Measurements from ENCODE around the gene CHSY1. TPM values are rescaled to one million over a fixed set of nuclear protein-coding genes. Genes with fewer than 3 reads are reported as not detected.

Gene CHSY1
- total and polyA plus RNA-seq, 2 of the 13 experiments (the other 11 are each of a cell fraction or from before 2014, with no cell fraction given), result 13.3 to 13.7 TPM

DNA sequence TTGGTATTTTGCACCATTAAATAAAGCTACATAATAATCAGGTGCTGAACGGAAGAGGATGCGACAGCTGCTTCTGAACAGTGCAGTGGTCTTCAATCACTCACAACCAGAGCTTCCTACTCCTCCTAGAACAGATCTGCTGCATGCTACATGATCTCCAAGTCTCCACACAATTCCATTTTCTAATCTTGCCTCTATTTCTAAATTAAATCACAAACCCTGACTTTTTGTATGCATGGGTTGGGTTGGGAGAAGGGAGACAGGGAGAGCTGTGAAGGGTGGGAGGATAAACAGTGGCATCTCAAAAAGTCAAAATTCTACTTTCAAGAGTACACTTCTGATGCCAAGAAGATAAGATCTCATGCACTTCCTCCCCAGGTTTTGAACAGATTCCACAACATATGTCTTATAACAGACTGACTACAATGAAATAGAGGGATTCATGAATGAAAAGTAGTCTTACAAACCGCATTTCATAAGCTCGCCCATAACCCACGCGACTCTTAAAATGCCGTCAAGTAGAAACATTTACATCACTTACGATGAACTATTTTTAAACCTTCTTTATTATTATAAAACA lies 57.2 kb downstream of the CHSY1 start:
- no peak for FAIRE-seq
- no peak overlapping the region for H3K27ac ChIP-seq (ENCODE audit: extremely low read length, insufficient read depth, low read length)
- no peak overlapping the region for H2AFZ ChIP-seq (ENCODE audit: low read length)
- DNase-seq (ENCODE audit: low spot score), result no peak
- ATAC-seq, result no peak
- H3K9ac ChIP-seq (ENCODE audit: insufficient read depth, low read depth, low read length), result no peak overlapping the region
- BruUV-seq (replicated peaks), result no TSS peak
- peaks cover 63% of the 10 kb centered on the region for H3K79me2 ChIP-seq (ENCODE audit: insufficient read depth, low read length)
- CTCF ChIA-PET (ENCODE audit: low intra/inter-chr PET ratio, low total read pairs), result no interaction called here
- H3K9me3 ChIP-seq (ENCODE audit: low read length), result no peaks in the 10 kb centered on the region
- no peak overlapping the region for H3K4me2 ChIP-seq (ENCODE audit: low read depth, low read length)
- POLR2A ChIA-PET, result no interaction called here
- WGBS (ENCODE audit: low lambda C conversion rate), result 98% methylated on average over 8 of the region's 8 CpGs
- no peaks in the 10 kb centered on the region; the same call in 1 of the 2 replicates for H3K4me1 ChIP-seq (ENCODE audit: insufficient read depth, low read length)
- TF ChIP-seq ZNF292 (CRISPR knock-in tag; IDR thresholded peaks at IDR 0.05; ENCODE audit: borderline replicate concordance, low read depth) (no peak), ZNF891 (CRISPR knock-in tag; IDR thresholded peaks at IDR 0.05) (no peak), ZFP41 (CRISPR knock-in tag; IDR thresholded peaks at IDR 0.05; ENCODE audit: borderline replicate concordance) (no peak), SOX5 (CRISPR knock-in tag; IDR thresholded peaks at IDR 0.05; ENCODE audit: borderline replicate concordance) (no peak), ZBTB20 (CRISPR knock-in tag; IDR thresholded peaks at IDR 0.05; ENCODE audit: borderline replicate concordance, low read depth) (no peak), ARNT2 (CRISPR knock-in tag; IDR thresholded peaks at IDR 0.05; ENCODE audit: low read depth) (no peak), ZNF282 (IDR thresholded peaks at IDR 0.05; ENCODE audit: partially characterized antibody) (no peak), HNF4G (IDR thresholded peaks at IDR 0.05; ENCODE audit: borderline replicate concordance, low read depth, low read length) (no peak), HNF4G (CRISPR knock-in tag; IDR thresholded peaks at IDR 0.05; ENCODE audit: borderline replicate concordance, low read depth) (no peak)
- TF ChIP-seq, protein P1, sequence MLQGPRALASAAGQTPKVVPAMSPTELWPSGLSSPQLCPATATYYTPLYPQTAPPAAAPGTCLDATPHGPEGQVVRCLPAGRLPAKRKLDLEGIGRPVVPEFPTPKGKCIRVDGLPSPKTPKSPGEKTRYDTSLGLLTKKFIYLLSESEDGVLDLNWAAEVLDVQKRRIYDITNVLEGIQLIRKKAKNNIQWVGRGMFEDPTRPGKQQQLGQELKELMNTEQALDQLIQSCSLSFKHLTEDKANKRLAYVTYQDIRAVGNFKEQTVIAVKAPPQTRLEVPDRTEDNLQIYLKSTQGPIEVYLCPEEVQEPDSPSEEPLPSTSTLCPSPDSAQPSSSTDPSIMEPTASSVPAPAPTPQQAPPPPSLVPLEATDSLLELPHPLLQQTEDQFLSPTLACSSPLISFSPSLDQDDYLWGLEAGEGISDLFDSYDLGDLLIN (CRISPR knock-in tag; IDR thresholded peaks at IDR 0.05; ENCODE audit: borderline replicate concordance), result no peak
- TF ChIP-seq, protein P2, sequence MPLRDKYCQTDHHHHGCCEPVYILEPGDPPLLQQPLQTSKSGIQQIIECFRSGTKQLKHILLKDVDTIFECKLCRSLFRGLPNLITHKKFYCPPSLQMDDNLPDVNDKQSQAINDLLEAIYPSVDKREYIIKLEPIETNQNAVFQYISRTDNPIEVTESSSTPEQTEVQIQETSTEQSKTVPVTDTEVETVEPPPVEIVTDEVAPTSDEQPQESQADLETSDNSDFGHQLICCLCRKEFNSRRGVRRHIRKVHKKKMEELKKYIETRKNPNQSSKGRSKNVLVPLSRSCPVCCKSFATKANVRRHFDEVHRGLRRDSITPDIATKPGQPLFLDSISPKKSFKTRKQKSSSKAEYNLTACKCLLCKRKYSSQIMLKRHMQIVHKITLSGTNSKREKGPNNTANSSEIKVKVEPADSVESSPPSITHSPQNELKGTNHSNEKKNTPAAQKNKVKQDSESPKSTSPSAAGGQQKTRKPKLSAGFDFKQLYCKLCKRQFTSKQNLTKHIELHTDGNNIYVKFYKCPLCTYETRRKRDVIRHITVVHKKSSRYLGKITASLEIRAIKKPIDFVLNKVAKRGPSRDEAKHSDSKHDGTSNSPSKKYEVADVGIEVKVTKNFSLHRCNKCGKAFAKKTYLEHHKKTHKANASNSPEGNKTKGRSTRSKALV (CRISPR knock-in tag; IDR thresholded peaks at IDR 0.05), result no peak
- TF ChIP-seq, protein P3, sequence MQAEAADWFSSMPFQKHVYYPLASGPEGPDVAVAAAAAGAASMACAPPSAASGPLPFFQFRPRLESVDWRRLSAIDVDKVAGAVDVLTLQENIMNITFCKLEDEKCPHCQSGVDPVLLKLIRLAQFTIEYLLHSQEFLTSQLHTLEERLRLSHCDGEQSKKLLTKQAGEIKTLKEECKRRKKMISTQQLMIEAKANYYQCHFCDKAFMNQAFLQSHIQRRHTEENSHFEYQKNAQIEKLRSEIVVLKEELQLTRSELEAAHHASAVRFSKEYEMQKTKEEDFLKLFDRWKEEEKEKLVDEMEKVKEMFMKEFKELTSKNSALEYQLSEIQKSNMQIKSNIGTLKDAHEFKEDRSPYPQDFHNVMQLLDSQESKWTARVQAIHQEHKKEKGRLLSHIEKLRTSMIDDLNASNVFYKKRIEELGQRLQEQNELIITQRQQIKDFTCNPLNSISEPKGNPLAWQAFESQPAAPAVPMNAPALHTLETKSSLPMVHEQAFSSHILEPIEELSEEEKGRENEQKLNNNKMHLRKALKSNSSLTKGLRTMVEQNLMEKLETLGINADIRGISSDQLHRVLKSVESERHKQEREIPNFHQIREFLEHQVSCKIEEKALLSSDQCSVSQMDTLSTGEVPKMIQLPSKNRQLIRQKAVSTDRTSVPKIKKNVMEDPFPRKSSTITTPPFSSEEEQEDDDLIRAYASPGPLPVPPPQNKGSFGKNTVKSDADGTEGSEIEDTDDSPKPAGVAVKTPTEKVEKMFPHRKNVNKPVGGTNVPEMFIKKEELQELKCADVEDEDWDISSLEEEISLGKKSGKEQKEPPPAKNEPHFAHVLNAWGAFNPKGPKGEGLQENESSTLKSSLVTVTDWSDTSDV (CRISPR knock-in tag; IDR thresholded peaks at IDR 0.05), result no peak
- TF ChIP-seq, protein P4, sequence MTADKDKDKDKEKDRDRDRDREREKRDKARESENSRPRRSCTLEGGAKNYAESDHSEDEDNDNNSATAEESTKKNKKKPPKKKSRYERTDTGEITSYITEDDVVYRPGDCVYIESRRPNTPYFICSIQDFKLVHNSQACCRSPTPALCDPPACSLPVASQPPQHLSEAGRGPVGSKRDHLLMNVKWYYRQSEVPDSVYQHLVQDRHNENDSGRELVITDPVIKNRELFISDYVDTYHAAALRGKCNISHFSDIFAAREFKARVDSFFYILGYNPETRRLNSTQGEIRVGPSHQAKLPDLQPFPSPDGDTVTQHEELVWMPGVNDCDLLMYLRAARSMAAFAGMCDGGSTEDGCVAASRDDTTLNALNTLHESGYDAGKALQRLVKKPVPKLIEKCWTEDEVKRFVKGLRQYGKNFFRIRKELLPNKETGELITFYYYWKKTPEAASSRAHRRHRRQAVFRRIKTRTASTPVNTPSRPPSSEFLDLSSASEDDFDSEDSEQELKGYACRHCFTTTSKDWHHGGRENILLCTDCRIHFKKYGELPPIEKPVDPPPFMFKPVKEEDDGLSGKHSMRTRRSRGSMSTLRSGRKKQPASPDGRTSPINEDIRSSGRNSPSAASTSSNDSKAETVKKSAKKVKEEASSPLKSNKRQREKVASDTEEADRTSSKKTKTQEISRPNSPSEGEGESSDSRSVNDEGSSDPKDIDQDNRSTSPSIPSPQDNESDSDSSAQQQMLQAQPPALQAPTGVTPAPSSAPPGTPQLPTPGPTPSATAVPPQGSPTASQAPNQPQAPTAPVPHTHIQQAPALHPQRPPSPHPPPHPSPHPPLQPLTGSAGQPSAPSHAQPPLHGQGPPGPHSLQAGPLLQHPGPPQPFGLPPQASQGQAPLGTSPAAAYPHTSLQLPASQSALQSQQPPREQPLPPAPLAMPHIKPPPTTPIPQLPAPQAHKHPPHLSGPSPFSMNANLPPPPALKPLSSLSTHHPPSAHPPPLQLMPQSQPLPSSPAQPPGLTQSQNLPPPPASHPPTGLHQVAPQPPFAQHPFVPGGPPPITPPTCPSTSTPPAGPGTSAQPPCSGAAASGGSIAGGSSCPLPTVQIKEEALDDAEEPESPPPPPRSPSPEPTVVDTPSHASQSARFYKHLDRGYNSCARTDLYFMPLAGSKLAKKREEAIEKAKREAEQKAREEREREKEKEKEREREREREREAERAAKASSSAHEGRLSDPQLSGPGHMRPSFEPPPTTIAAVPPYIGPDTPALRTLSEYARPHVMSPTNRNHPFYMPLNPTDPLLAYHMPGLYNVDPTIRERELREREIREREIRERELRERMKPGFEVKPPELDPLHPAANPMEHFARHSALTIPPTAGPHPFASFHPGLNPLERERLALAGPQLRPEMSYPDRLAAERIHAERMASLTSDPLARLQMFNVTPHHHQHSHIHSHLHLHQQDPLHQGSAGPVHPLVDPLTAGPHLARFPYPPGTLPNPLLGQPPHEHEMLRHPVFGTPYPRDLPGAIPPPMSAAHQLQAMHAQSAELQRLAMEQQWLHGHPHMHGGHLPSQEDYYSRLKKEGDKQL (CRISPR knock-in tag; IDR thresholded peaks at IDR 0.05; ENCODE audit: low read depth), result no peak
- H3K27me3 ChIP-seq (ENCODE audit: control insufficient read depth in 1 of 2, insufficient read depth in 2 of 2, low read length in 2 of 2), result no peaks in the 10 kb centered on the region
- no peak overlapping the region for H3K4me3 ChIP-seq (replicated peaks in 1 of 3; ENCODE audit: insufficient read depth in 1 of 3, low read depth in 2 of 3, low read length in 3 of 3)
- in situ Hi-C loops (cut with HindIII; ENCODE audit: extremely low pct_ligation_motif_present, low pct_unique_long_range_greater_than_20kb), result no loop called here
- 0 out of 5 replicates have a peak, but pooled peaks cover 0 to 8% of the 10 kb centered on the region in 2 experiments for H3K36me3 ChIP-seq (replicated peaks in 1 of 2; ENCODE audit: control insufficient read depth in 1 of 2, insufficient read depth in 2 of 2, low read length in 2 of 2)
- peaks cover 13% of the 10 kb centered on the region; the same call in 1 of the 2 replicates for H4K20me1 ChIP-seq (ENCODE audit: insufficient read depth, low read length)
- intact Hi-C loops (cut with micrococcal nuclease; ENCODE audit: unreplicated experiment), result no loop called here

All from HepG2 (cell line).